Common myeloid progenitor, CD34-positive (primary cell): ENCODE measurements around the gene ACSS1.

Source experiments
- CTCF ChIA-PET: fragments of 350-600 bp; sonication (Branson Sonifier 250); formaldehyde crosslinking; loops from one replicate; lab custom pipeline; 2021; ENCODE audit warnings: antibody characterized with exemption; lab: Charles Lee
- POLR2A ChIA-PET: fragments of 350-600 bp; sonication (Branson Sonifier 250); formaldehyde crosslinking; loops from one replicate; lab custom pipeline; 2021; ENCODE audit warnings: antibody characterized with exemption; lab: Charles Lee
- DNase-seq, 3 donors: peaks; one replicate each; pipeline versions ENCODE4 v3.0.0 to v3.0.0-alpha.2; 2013
- H3K27ac ChIP-seq, 2 experiments: 1 replicate in 1 of 2; 2 replicates in 1 of 2; pipeline ENCODE4 v1.7.0; 2013; ENCODE audit warnings: inconsistent platforms in 2 of 2, low read length in 2 of 2, mild to moderate bottlenecking in 2 of 2, low read depth in 1 of 2, moderate library complexity in 1 of 2; ENCODE audit not compliant: severe bottlenecking in 2 of 2, insufficient read depth in 1 of 2, poor library complexity in 1 of 2
- H3K27me3 ChIP-seq, 5 experiments: replicated peaks in 2 of 5; 1 replicate in 3 of 5; 2 replicates in 2 of 5; pipeline versions ENCODE4 v1.6.1 to v1.7.0; 2013; ENCODE audit warnings: low read length in 4 of 5, mild to moderate bottlenecking in 2 of 5, moderate library complexity in 2 of 5, inconsistent platforms in 1 of 5; ENCODE audit not compliant: insufficient read depth in 5 of 5, control insufficient read depth in 4 of 5
- H3K36me3 ChIP-seq, 4 experiments: 1 replicate in 2 of 4; 2 replicates in 2 of 4; pipeline versions ENCODE4 v1.6.1 to v1.7.0; 2013; ENCODE audit warnings: low read length in 3 of 4, control low read depth in 1 of 4, mild to moderate bottlenecking in 1 of 4; ENCODE audit not compliant: control insufficient read depth in 4 of 4, insufficient read depth in 4 of 4
- H3K4me1 ChIP-seq, 4 experiments: 1 replicate in 3 of 4; 2 replicates in 1 of 4; pipeline versions ENCODE4 v1.6.1 to v1.7.1; 2013; ENCODE audit warnings: low read length in 3 of 4, mild to moderate bottlenecking in 3 of 4, control low read depth in 1 of 4, inconsistent platforms in 1 of 4, moderate library complexity in 1 of 4; ENCODE audit not compliant: control insufficient read depth in 4 of 4, insufficient read depth in 4 of 4; ENCODE audit errors: control extremely low read depth in 1 of 4
- H3K4me3 ChIP-seq, 7 experiments: 1 replicate in 4 of 7; 2 replicates in 3 of 7; pipeline versions ENCODE4 v1.5.1 to v1.7.0; 2013; ENCODE audit warnings: mild to moderate bottlenecking in 7 of 7, low read length in 6 of 7, moderate library complexity in 6 of 7, inconsistent platforms in 2 of 7, low read depth in 2 of 7, control low read depth in 1 of 7; ENCODE audit not compliant: insufficient read depth in 4 of 7, control insufficient read depth in 1 of 7; ENCODE audit errors: extremely low read depth in 1 of 7
- H3K9me3 ChIP-seq, 5 experiments: 1 replicate in 4 of 5; 2 replicates in 1 of 5; pipeline versions ENCODE4 v1.6.1 to v1.7.1; 2013; ENCODE audit warnings: low read length in 4 of 5, mild to moderate bottlenecking in 2 of 5, inconsistent platforms in 1 of 5, low read depth in 1 of 5, moderate library complexity in 1 of 5; ENCODE audit not compliant: control insufficient read depth in 4 of 5, insufficient read depth in 2 of 5; ENCODE audit errors: control extremely low read depth in 1 of 5
- WGBS: methylation state at CpG from one replicate; pipeline ENCODE4 v1.1.5; 2013; ENCODE audit not compliant: insufficient coverage; 5-methylcytosine and 5-hydroxymethylcytosine counted together

The ACSS1 gene

GRCh38 chr20:25018841-25019240 is 39.1 kb downstream of the ACSS1 start:
- Histone ChIP-seq H3K27me3 (no peaks in the 10 kb centered on the region), H3K9me3 (no peaks in the 10 kb centered on the region), H3K27ac (peak overlapping the region in 1 of 2 experiments; percentile 15), H3K4me3 (no peak overlapping the region), H3K36me3 (peaks cover 12 to 74% (median 48%) of the 10 kb centered on the region in 4 experiments), H3K4me1 (no peaks in the 10 kb centered on the region)
- ChIA-PET CTCF (interaction anchor here (1.5 kb wide), 1 partner anchor 20 kb away, joined by 3 read pairs; no protein-coding TSS in a partner anchor), POLR2A (interaction anchor here (0.5 kb wide), 1 partner anchor 12 kb away, joined by 4 read pairs; no protein-coding TSS in a partner anchor)
- 98% methylated on average over 6 of the region's 6 CpGs for WGBS
- no peak for DNase-seq

- Histone ChIP-seq H3K4me3 (no peak overlapping the region), H3K27me3 (no peaks in the 10 kb centered on the region), H3K27ac (no peak overlapping the region), H3K4me1 (no peaks in the 10 kb centered on the region), H3K36me3 (peaks cover 15 to 77% (median 49%) of the 10 kb centered on the region in 4 experiments), H3K9me3 (no peaks in the 10 kb centered on the region)
- WGBS, result 100% methylated on average over 1 of the region's 2 CpGs
- POLR2A ChIA-PET, result interaction anchor here (0.5 kb wide), 1 partner anchor 12 kb away, joined by 4 read pairs; no protein-coding TSS in a partner anchor
- DNase-seq, result no peak
- CTCF ChIA-PET, result interaction anchor here (1.5 kb wide), 1 partner anchor 19 kb away, joined by 3 read pairs; no protein-coding TSS in a partner anchor
These were observed 39.5 kb downstream of the ACSS1 start for GRCh38 chr20:25018425-25018824.

GRCh38 chr20:25017257-25017803 is 40.6 kb downstream of the ACSS1 start:
- WGBS, result 100% methylated on average over 10 of the region's 14 CpGs
- H3K9me3 ChIP-seq, result no peaks in the 10 kb centered on the region
- H3K27ac ChIP-seq, result no peak overlapping the region
- POLR2A ChIA-PET, result no interaction called here
- peaks cover 17 to 80% (median 53%) of the 10 kb centered on the region in 4 experiments for H3K36me3 ChIP-seq
- H3K4me1 ChIP-seq, result no peaks in the 10 kb centered on the region
- CTCF ChIA-PET, result interaction anchor here (1.0 to 1.3 kb wide), 2 partner anchors 16 to 19 kb away, joined by 3 read pairs; no protein-coding TSS in a partner anchor
- no peak for DNase-seq
- no peaks in the 10 kb centered on the region for H3K27me3 ChIP-seq
- no peak overlapping the region for H3K4me3 ChIP-seq

- WGBS, result 98% methylated on average over 7 of the region's 11 CpGs
- H3K4me3 ChIP-seq, result no peak overlapping the region
- ChIA-PET CTCF (interaction anchor here (0.8 to 1.3 kb wide), 3 partner anchors 17 to 23 kb away, joined by 3 to 4 read pairs (median 3); no protein-coding TSS in a partner anchor), POLR2A (no interaction called here)
- H3K36me3 ChIP-seq, result peaks cover 19 to 84% (median 59%) of the 10 kb centered on the region in 4 experiments
- no peak for DNase-seq
- H3K27ac ChIP-seq, result no peak overlapping the region
- no peaks in the 10 kb centered on the region for H3K27me3 ChIP-seq
- H3K9me3 ChIP-seq, result no peaks in the 10 kb centered on the region
- no peaks in the 10 kb centered on the region for H3K4me1 ChIP-seq
These were observed 41.5 kb downstream of the ACSS1 start for GRCh38 chr20:25016471-25016870.

- Histone ChIP-seq H3K4me3 (no peak overlapping the region), H3K4me1 (no peaks in the 10 kb centered on the region), H3K9me3 (no peaks in the 10 kb centered on the region), H3K36me3 (peaks cover 16 to 84% (median 59%) of the 10 kb centered on the region in 4 experiments), H3K27me3 (no peaks in the 10 kb centered on the region), H3K27ac (no peak overlapping the region)
- WGBS, result 89% methylated on average over 11 of the region's 11 CpGs
- no peak for DNase-seq
- CTCF ChIA-PET, result interaction anchor here (0.8 to 1.3 kb wide), 2 partner anchors 17 to 43 kb away, joined by 3 read pairs; no protein-coding TSS in a partner anchor
- POLR2A ChIA-PET, result no interaction called here
These were observed 42.0 kb downstream of the ACSS1 start for GRCh38 chr20:25015986-25016385.

GRCh38 chr20:25014816-25015215 is 43.1 kb downstream of the ACSS1 start:
- no peak overlapping the region for H3K27ac ChIP-seq
- over 99% methylated on average over 10 of the region's 11 CpGs for WGBS
- ChIA-PET CTCF (interaction anchor here (1.5 kb wide), 1 partner anchor 17 kb away, joined by 3 read pairs; no protein-coding TSS in a partner anchor), POLR2A (no interaction called here)
- DNase-seq, result no peak
- H3K36me3 ChIP-seq, result peaks cover 21 to 87% (median 57%) of the 10 kb centered on the region in 4 experiments
- no peaks in the 10 kb centered on the region for H3K9me3 ChIP-seq
- H3K27me3 ChIP-seq, result no peaks in the 10 kb centered on the region
- H3K4me3 ChIP-seq, result no peak overlapping the region
- H3K4me1 ChIP-seq, result no peaks in the 10 kb centered on the region
